COR-L47 (cell line): Measurements from ENCODE around the gene OTOP3.
"Not testable (repeated sequence)": the region's sequence is repeated elsewhere in the genome, so short reads cannot be mapped to it uniquely, and the experiment has no call there.

ENCODE experiments used
- DNase-seq: peaks from one replicate; lab custom pipeline; 2025; lab: John Stamatoyannopoulos, UW

OTOP3 gene

GRCh38 chr17:74962622-74963394 is 27.1 kb downstream of the OTOP3 start:
- DNase-seq: no peak

GRCh38 chr17:74963656-74964055 is 28.0 kb downstream of the OTOP3 start:
- no peak for DNase-seq

GRCh38 chr17:74964246-74964761 is 28.6 kb downstream of the OTOP3 start:
- DNase-seq: no peak

GRCh38 chr17:74964988-74965622 is 29.4 kb downstream of the OTOP3 start:
- DNase-seq: no peak

GRCh38 chr17:74968361-74968780 is 32.7 kb downstream of the OTOP3 start:
- no peak for DNase-seq

- not testable (repeated sequence) for DNase-seq
These were observed 33.8 kb downstream of the OTOP3 start for GRCh38 chr17:74969501-74969900.

GRCh38 chr17:74970395-74970794 is 34.7 kb downstream of the OTOP3 start:
- no peak for DNase-seq

- no peak for DNase-seq
These were observed 35.6 kb downstream of the OTOP3 start for GRCh38 chr17:74971069-74971841.

- no peak for DNase-seq
These were observed 36.1 kb downstream of the OTOP3 start for GRCh38 chr17:74971842-74972106.

GRCh38 chr17:74972107-74972972 is 36.6 kb downstream of the OTOP3 start, which contains the start of gene HID1:
Gene HID1 (minus strand): TSS chr17:74972759. CDS start chr17:74972656, 103 bp downstream.
- peak; percentile 85 for DNase-seq

GRCh38 chr17:74972973-74973328 is 37.3 kb downstream of the OTOP3 start:
- DNase-seq: no peak

- no peak for DNase-seq
These were observed 40.2 kb downstream of the OTOP3 start for GRCh38 chr17:74975943-74976342.

GRCh38 chr17:74977802-74978201 is 42.1 kb downstream of the OTOP3 start:
- no peak for DNase-seq

- DNase-seq: no peak
These were observed 42.5 kb downstream of the OTOP3 start for GRCh38 chr17:74978240-74978639.

- no peak for DNase-seq
These were observed 43.9 kb downstream of the OTOP3 start for GRCh38 chr17:74979408-74980146.

- no peak for DNase-seq
These were observed 45.8 kb downstream of the OTOP3 start for GRCh38 chr17:74981318-74981978.

- peak; percentile 80 for DNase-seq
These were observed 46.4 kb downstream of the OTOP3 start for GRCh38 chr17:74981979-74982662.

- not testable (repeated sequence) for DNase-seq
These were observed 47.1 kb downstream of the OTOP3 start for GRCh38 chr17:74982663-74983313.

- DNase-seq: no peak
These were observed 50.5 kb downstream of the OTOP3 start for GRCh38 chr17:74986206-74986576.
